SJCRH30 (cell line): ENCODE results near the gene KIAA0408. TPM values are rescaled to one million over a fixed set of nuclear protein-coding genes. Genes with fewer than 3 reads are reported as not detected.
A peak's percentile ranks its signal among the peaks of the same experiment; 100 is the strongest.
"Not testable (repeated sequence)": the region's sequence is repeated elsewhere in the genome, so short reads cannot be mapped to it uniquely, and the experiment has no call there.

Experiments used
- DNase-seq, 2 experiments: peaks; one replicate each; pipeline ENCODE4 v3.0.0-alpha.2; 2015 to 2020
- H3K27ac ChIP-seq: fragments of 250-450 bp; sonication (Bioruptor Pico); 2 replicates; pipeline ENCODE4 v1.5.1; 2020; ENCODE audit warnings: mild to moderate bottlenecking, moderate library complexity
- H3K27me3 ChIP-seq: fragments of 250-450 bp; sonication (Bioruptor Pico); 2 replicates; pipeline ENCODE4 v1.5.1; 2020; ENCODE audit warnings: mild to moderate bottlenecking, moderate library complexity
- H3K36me3 ChIP-seq: fragments of 250-450 bp; sonication (Bioruptor Pico); 2 replicates; pipeline ENCODE4 v1.5.1; 2020; ENCODE audit warnings: mild to moderate bottlenecking, moderate library complexity
- H3K4me1 ChIP-seq: fragments of 250-450 bp; sonication (Bioruptor Pico); 2 replicates; pipeline ENCODE4 v1.5.1; 2020; ENCODE audit warnings: mild to moderate bottlenecking, moderate library complexity
- H3K4me3 ChIP-seq: fragments of 250-450 bp; sonication (Bioruptor Pico); 2 replicates; pipeline ENCODE4 v1.5.1; 2020; ENCODE audit warnings: mild to moderate bottlenecking, moderate library complexity
- H3K9me3 ChIP-seq: fragments of 250-450 bp; sonication (Bioruptor Pico); replicated peaks from 2 replicates; pipeline ENCODE4 v1.5.1; 2020; ENCODE audit warnings: mild to moderate bottlenecking, moderate library complexity
- total RNA-seq: library from RNA; depleted of rRNA; stranded (reverse); fragments of >200 nt; shearing (Covaris generic); gene quantifications from 2 replicates; pipeline ENCODE4 v1.2.3, GENCODE V29; 2014; rRNA removed

KIAA0408 gene
- total RNA-seq, 1 experiment from 2014 or later, result 2.5 TPM

DNA sequence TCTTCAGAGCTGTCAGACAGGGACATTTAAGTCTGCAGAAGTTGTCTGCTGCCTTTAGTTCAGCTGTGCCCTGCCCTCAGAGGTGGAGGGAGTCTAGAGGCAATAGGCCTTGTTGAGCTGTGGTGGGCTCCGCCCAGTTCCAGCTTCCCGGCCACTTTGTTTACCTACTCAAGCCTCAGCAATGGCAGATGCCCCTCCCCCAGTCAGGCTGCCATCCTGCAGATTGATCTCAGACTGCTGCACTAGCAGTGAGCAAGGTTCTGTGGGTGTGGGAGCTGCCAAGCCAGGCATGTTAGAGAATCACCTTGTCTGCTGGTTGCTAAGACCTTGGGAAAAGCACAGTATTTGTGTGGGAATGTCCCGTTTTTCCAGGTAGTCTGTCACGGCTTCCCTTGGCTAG is 46.1 kb downstream of the KIAA0408 start:
- not testable (repeated sequence) for H3K27me3 ChIP-seq, H3K36me3 ChIP-seq, H3K27ac ChIP-seq, H3K9me3 ChIP-seq, H3K4me3 ChIP-seq, H3K4me1 ChIP-seq
- peak in 1 of 2 experiments; percentile 9 for DNase-seq

DNA sequence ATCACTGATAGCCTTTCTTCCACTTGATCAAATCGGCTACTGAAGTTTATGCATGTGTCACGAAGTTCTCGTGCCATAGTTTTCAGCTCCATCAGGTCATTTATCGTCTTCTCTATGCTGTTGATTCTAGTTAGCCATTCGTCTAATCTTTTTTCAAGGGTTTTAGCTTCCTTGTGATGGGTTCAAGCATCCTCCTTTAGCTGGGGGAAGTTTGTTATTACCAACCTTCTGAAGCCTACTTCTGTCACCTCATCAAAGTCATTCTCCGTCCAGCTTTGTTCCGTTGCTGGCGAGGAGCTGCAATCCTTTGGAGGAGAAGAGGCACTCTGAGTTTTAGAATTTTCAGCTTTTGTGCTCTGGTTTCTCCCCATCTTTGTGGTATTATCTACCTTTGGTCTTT is 47.2 kb downstream of the KIAA0408 start:
- H3K27ac ChIP-seq, H3K4me3 ChIP-seq, H3K27me3 ChIP-seq, H3K9me3 ChIP-seq, DNase-seq, H3K4me1 ChIP-seq, H3K36me3 ChIP-seq: not testable (repeated sequence)

Other genes with a start within 250 kb of the KIAA0408 start
- 25.2 and 29.8 TPM in 2 replicates for gene RNF146, start 192.5 kb downstream of the KIAA0408 start, total RNA-seq
- 70.2 and 77.2 TPM in 2 replicates for gene ECHDC1, start 115.8 kb downstream of the KIAA0408 start, total RNA-seq
- gene C6orf58, start 117.8 kb upstream of the KIAA0408 start, total RNA-seq, result not detected in 2 replicates